Activated CD4-positive, CD25-positive, alpha-beta regulatory T cell (primary cell): Measurements from ENCODE around the gene PLPPR2.
"Not testable (repeated sequence)": the region's sequence is repeated elsewhere in the genome, so short reads cannot be mapped to it uniquely, and the experiment has no call there.

Source experiments
- DNase-seq, 4 experiments: peaks; one replicate each; lab custom pipeline; 2025; lab: John Stamatoyannopoulos, UW

Gene PLPPR2

GRCh38 chr19:11401808-11402543 lies 46.7 kb downstream of the PLPPR2 start:
- DNase-seq: no peak

GRCh38 chr19:11404588-11405222 lies 49.5 kb downstream of the PLPPR2 start:
- no peak for DNase-seq

- DNase-seq: peak in 1 of 4 experiments; percentile 20
Observed at GRCh38 chr19:11405846-11406643, 50.8 kb downstream of the PLPPR2 start.

- DNase-seq: not testable (repeated sequence)
Observed at GRCh38 chr19:11406703-11407236, 51.5 kb downstream of the PLPPR2 start.

GRCh38 chr19:11408591-11408990 lies 53.4 kb downstream of the PLPPR2 start:
- no peak for DNase-seq

GRCh38 chr19:11410682-11411081 lies 55.5 kb downstream of the PLPPR2 start:
- DNase-seq: no peak

GRCh38 chr19:11414544-11414943 lies 59.3 kb downstream of the PLPPR2 start:
- no peak for DNase-seq
